Measurements from ENCODE around the gene MARVELD1.

MARVELD1 gene

GRCh38 chr10:97763947-97764346 lies 50.4 kb downstream of the MARVELD1 start:
- Histone ChIP-seq H2AFZ (ENCODE audit: insufficient read depth, low read length, poor library complexity) (no peak overlapping the region), H2BK5ac (ENCODE audit: low read depth, low read length, poor library complexity) (no peak overlapping the region), H4K8ac (ENCODE audit: low read depth, low read length) (no peak overlapping the region), H2BK12ac (ENCODE audit: low read length) (no peak overlapping the region), H2BK120ac (ENCODE audit: insufficient read depth, low read length, poor library complexity) (no peak overlapping the region), H4K12ac (ENCODE audit: low read depth, low read length) (no peak overlapping the region), H3K27me3 (ENCODE audit: insufficient read depth, low read length) (no peaks in the 10 kb centered on the region), H3K4ac (ENCODE audit: low read depth, low read length) (no peak overlapping the region), H3K9me3 (ENCODE audit: insufficient read depth, low read depth, low read length) (peaks cover 1% of the 10 kb centered on the region), H3K4me2 (ENCODE audit: low read length) (no peak overlapping the region), H2AK5ac (ENCODE audit: low read length) (no peak overlapping the region), H3K4me3 (ENCODE audit: low read depth, low read length) (no peak overlapping the region), H3K4me1 (ENCODE audit: control insufficient read depth in 1 of 2, insufficient read depth in 2 of 2, low read length in 2 of 2) (no peaks in the 10 kb centered on the region), H3K79me2 (ENCODE audit: control insufficient read depth, insufficient read depth, low read length, poor library complexity) (no peaks in the 10 kb centered on the region), H3K14ac (ENCODE audit: low read length) (no peak overlapping the region), H3K36me3 (ENCODE audit: control insufficient read depth in 1 of 2, insufficient read depth in 2 of 2, low read length in 2 of 2) (peaks cover 32 to 39% of the 10 kb centered on the region in 2 experiments), H3K9ac (ENCODE audit: low read length) (no peak overlapping the region), H3K18ac (ENCODE audit: low read length) (no peak overlapping the region), H3K23ac (ENCODE audit: low read length) (no peak overlapping the region), H4K91ac (ENCODE audit: low read depth, low read length) (no peak overlapping the region), H3K27ac (ENCODE audit: low read depth, low read length) (no peak overlapping the region), H3K79me1 (ENCODE audit: low read length) (no peaks in the 10 kb centered on the region)
- DNase-seq: no peak
- WGBS (ENCODE audit: extremely low coverage, insufficient coverage, insufficient read length): no CpG with 5 or more reads among the region's 3 CpGs

DNA sequence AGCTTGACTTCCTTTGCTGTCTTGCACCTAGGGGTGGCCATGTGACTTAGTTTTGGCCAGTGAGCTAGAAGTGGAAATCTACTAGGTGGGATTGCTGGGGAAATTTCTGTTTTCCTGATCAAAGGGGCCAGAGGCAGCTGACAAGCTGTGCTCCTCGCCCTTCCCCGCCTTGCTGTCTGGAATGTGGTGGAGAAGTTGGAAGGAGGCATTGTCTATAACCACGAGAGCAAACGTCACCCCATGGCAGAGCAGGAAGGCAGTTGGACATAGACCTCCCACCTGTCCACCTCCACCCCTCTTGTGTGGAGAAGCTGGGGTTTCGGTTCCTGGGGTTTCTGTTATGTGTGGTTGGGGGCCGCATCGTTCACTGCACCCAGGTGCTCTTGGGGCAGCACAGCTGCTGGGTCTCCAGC lies 51.0 kb downstream of the MARVELD1 start:
- Histone ChIP-seq H4K12ac (ENCODE audit: low read depth, low read length) (no peak overlapping the region), H2BK12ac (ENCODE audit: low read length) (no peak overlapping the region), H3K18ac (ENCODE audit: low read length) (no peak overlapping the region), H3K4me3 (ENCODE audit: low read depth, low read length) (no peak overlapping the region), H3K79me1 (ENCODE audit: low read length) (no peaks in the 10 kb centered on the region), H3K23ac (ENCODE audit: low read length) (no peak overlapping the region), H3K4me1 (ENCODE audit: control insufficient read depth in 1 of 2, insufficient read depth in 2 of 2, low read length in 2 of 2) (no peaks in the 10 kb centered on the region), H4K91ac (ENCODE audit: low read depth, low read length) (no peak overlapping the region), H2BK5ac (ENCODE audit: low read depth, low read length, poor library complexity) (no peak overlapping the region), H3K9me3 (ENCODE audit: insufficient read depth, low read depth, low read length) (peaks cover 3% of the 10 kb centered on the region), H3K27me3 (ENCODE audit: insufficient read depth, low read length) (peaks cover 5% of the 10 kb centered on the region), H4K8ac (ENCODE audit: low read depth, low read length) (no peak overlapping the region), H3K36me3 (ENCODE audit: control insufficient read depth in 1 of 2, insufficient read depth in 2 of 2, low read length in 2 of 2) (peaks cover 28 to 35% of the 10 kb centered on the region in 2 experiments), H2AFZ (ENCODE audit: insufficient read depth, low read length, poor library complexity) (no peak overlapping the region), H3K4me2 (ENCODE audit: low read length) (no peak overlapping the region), H2AK5ac (ENCODE audit: low read length) (no peak overlapping the region), H3K14ac (ENCODE audit: low read length) (no peak overlapping the region), H2BK120ac (ENCODE audit: insufficient read depth, low read length, poor library complexity) (no peak overlapping the region), H3K4ac (ENCODE audit: low read depth, low read length) (no peak overlapping the region), H3K79me2 (ENCODE audit: control insufficient read depth, insufficient read depth, low read length, poor library complexity) (no peaks in the 10 kb centered on the region), H3K9ac (ENCODE audit: low read length) (no peak overlapping the region), H3K27ac (ENCODE audit: low read depth, low read length) (no peak overlapping the region)
- no peak for DNase-seq
- WGBS (ENCODE audit: extremely low coverage, insufficient coverage, insufficient read length): no CpG with 5 or more reads among the region's 7 CpGs

- Histone ChIP-seq H3K9me3 (ENCODE audit: insufficient read depth, low read depth, low read length) (peaks cover 3% of the 10 kb centered on the region), H3K4ac (ENCODE audit: low read depth, low read length) (no peak overlapping the region), H2AK5ac (ENCODE audit: low read length) (no peak overlapping the region), H2BK120ac (ENCODE audit: insufficient read depth, low read length, poor library complexity) (no peak overlapping the region), H3K18ac (ENCODE audit: low read length) (no peak overlapping the region), H2AFZ (ENCODE audit: insufficient read depth, low read length, poor library complexity) (no peak overlapping the region), H3K27me3 (ENCODE audit: insufficient read depth, low read length) (peaks cover 9% of the 10 kb centered on the region), H4K91ac (ENCODE audit: low read depth, low read length) (no peak overlapping the region), H3K9ac (ENCODE audit: low read length) (no peak overlapping the region), H2BK12ac (ENCODE audit: low read length) (no peak overlapping the region), H3K4me1 (ENCODE audit: control insufficient read depth in 1 of 2, insufficient read depth in 2 of 2, low read length in 2 of 2) (no peaks in the 10 kb centered on the region), H3K27ac (ENCODE audit: low read depth, low read length) (no peak overlapping the region), H2BK5ac (ENCODE audit: low read depth, low read length, poor library complexity) (no peak overlapping the region), H3K14ac (ENCODE audit: low read length) (no peak overlapping the region), H3K4me3 (ENCODE audit: low read depth, low read length) (no peak overlapping the region), H3K79me2 (ENCODE audit: control insufficient read depth, insufficient read depth, low read length, poor library complexity) (no peaks in the 10 kb centered on the region), H3K4me2 (ENCODE audit: low read length) (no peak overlapping the region), H4K12ac (ENCODE audit: low read depth, low read length) (no peak overlapping the region), H3K79me1 (ENCODE audit: low read length) (no peaks in the 10 kb centered on the region), H3K36me3 (ENCODE audit: control insufficient read depth in 1 of 2, insufficient read depth in 2 of 2, low read length in 2 of 2) (peaks cover 22 to 28% of the 10 kb centered on the region in 2 experiments), H3K23ac (ENCODE audit: low read length) (no peak overlapping the region), H4K8ac (ENCODE audit: low read depth, low read length) (no peak overlapping the region)
- DNase-seq: no peak
- no CpG with 5 or more reads among the region's 15 CpGs for WGBS (ENCODE audit: extremely low coverage, insufficient coverage, insufficient read length)
Observed at GRCh38 chr10:97765201-97765600, 51.7 kb downstream of the MARVELD1 start.

GRCh38 chr10:97766106-97766810 lies 52.7 kb downstream of the MARVELD1 start:
- Histone ChIP-seq H2AK5ac (ENCODE audit: low read length) (no peak overlapping the region), H3K4me2 (ENCODE audit: low read length) (no peak overlapping the region), H3K27ac (ENCODE audit: low read depth, low read length) (no peak overlapping the region), H3K79me1 (ENCODE audit: low read length) (no peaks in the 10 kb centered on the region), H3K9ac (ENCODE audit: low read length) (no peak overlapping the region), H2BK120ac (ENCODE audit: insufficient read depth, low read length, poor library complexity) (no peak overlapping the region), H3K9me3 (ENCODE audit: insufficient read depth, low read depth, low read length) (peaks cover 4% of the 10 kb centered on the region), H2AFZ (ENCODE audit: insufficient read depth, low read length, poor library complexity) (no peak overlapping the region), H4K12ac (ENCODE audit: low read depth, low read length) (no peak overlapping the region), H4K8ac (ENCODE audit: low read depth, low read length) (no peak overlapping the region), H3K23ac (ENCODE audit: low read length) (no peak overlapping the region), H3K27me3 (ENCODE audit: insufficient read depth, low read length) (peaks cover 19% of the 10 kb centered on the region), H3K36me3 (ENCODE audit: control insufficient read depth in 1 of 2, insufficient read depth in 2 of 2, low read length in 2 of 2) (peaks cover 14 to 19% of the 10 kb centered on the region in 2 experiments), H3K4me1 (ENCODE audit: control insufficient read depth in 1 of 2, insufficient read depth in 2 of 2, low read length in 2 of 2) (peaks cover 0 to 3% of the 10 kb centered on the region in 2 experiments), H3K4me3 (ENCODE audit: low read depth, low read length) (no peak overlapping the region), H3K18ac (ENCODE audit: low read length) (no peak overlapping the region), H3K79me2 (ENCODE audit: control insufficient read depth, insufficient read depth, low read length, poor library complexity) (no peaks in the 10 kb centered on the region), H4K91ac (ENCODE audit: low read depth, low read length) (no peak overlapping the region), H3K14ac (ENCODE audit: low read length) (no peak overlapping the region), H2BK5ac (ENCODE audit: low read depth, low read length, poor library complexity) (no peak overlapping the region), H3K4ac (ENCODE audit: low read depth, low read length) (no peak overlapping the region), H2BK12ac (ENCODE audit: low read length) (no peak overlapping the region)
- WGBS (ENCODE audit: extremely low coverage, insufficient coverage, insufficient read length): no CpG with 5 or more reads among the region's 13 CpGs
- no peak for DNase-seq

All from trophoblast cell (in vitro differentiated cells and primary cell).